Activated CD8-positive, alpha-beta memory T cell treated with anti-CD3 and anti-CD28 coated beads, Interleukin-2, amount 50 U/mL, for 24 hours (primary cell): ENCODE measurements around the gene TMEM209.
"Not testable (repeated sequence)": the region's sequence is repeated elsewhere in the genome, so short reads cannot be mapped to it uniquely, and the experiment has no call there.

Experiments
- DNase-seq: peaks from one replicate; pipeline ENCODE4 v3.0.0-alpha.2; 2020; ENCODE audit errors: extremely low read depth

TMEM209 gene

GRCh38 chr7:130162196-130162595, 43.0 kb downstream of the TMEM209 start:
- DNase-seq: no peak

- DNase-seq: no peak
Measured at GRCh38 chr7:130160455-130160854, 44.8 kb downstream of the TMEM209 start.

GRCh38 chr7:130160023-130160422, 45.2 kb downstream of the TMEM209 start:
- no peak for DNase-seq

- DNase-seq: no peak
Measured at GRCh38 chr7:130157700-130158099, 47.5 kb downstream of the TMEM209 start.

GRCh38 chr7:130156140-130156539, 49.1 kb downstream of the TMEM209 start:
- no peak for DNase-seq

- DNase-seq: no peak
Measured at GRCh38 chr7:130154501-130155317, 50.5 kb downstream of the TMEM209 start.

GRCh38 chr7:130154131-130154500, 51.1 kb downstream of the TMEM209 start:
- no peak for DNase-seq

GRCh38 chr7:130153211-130153908, 51.8 kb downstream of the TMEM209 start:
- no peak for DNase-seq

GRCh38 chr7:130152493-130153210, 52.6 kb downstream of the TMEM209 start:
- DNase-seq: no peak

- no peak for DNase-seq
Measured at GRCh38 chr7:130151591-130152492, 53.4 kb downstream of the TMEM209 start.

- no peak for DNase-seq
Measured at GRCh38 chr7:130150587-130150986, 54.6 kb downstream of the TMEM209 start.

GRCh38 chr7:130149281-130150139, 55.7 kb downstream of the TMEM209 start:
- no peak for DNase-seq

GRCh38 chr7:130148561-130148960, 56.6 kb downstream of the TMEM209 start:
- DNase-seq: no peak

GRCh38 chr7:130147710-130148325, 57.4 kb downstream of the TMEM209 start:
- DNase-seq: no peak

GRCh38 chr7:130146693-130147405, 58.4 kb downstream of the TMEM209 start:
- DNase-seq: no peak

- not testable (repeated sequence) for DNase-seq
Measured at GRCh38 chr7:130146142-130146541, 59.1 kb downstream of the TMEM209 start.

- no peak for DNase-seq
Measured at GRCh38 chr7:130145424-130146100, 59.6 kb downstream of the TMEM209 start.

GRCh38 chr7:130144312-130145171, 60.7 kb downstream of the TMEM209 start:
- DNase-seq: no peak
